T-helper 1 cell (primary cell): Measurements from ENCODE around the gene NCEH1.
"Not testable (repeated sequence)": the region's sequence is repeated elsewhere in the genome, so short reads cannot be mapped to it uniquely, and the experiment has no call there.

Experiments used
- DNase-seq, 5 donors: peaks; one replicate each; pipeline ENCODE4 v3.0.0-alpha.2; 2012 to 2020

The NCEH1 gene

DNA sequence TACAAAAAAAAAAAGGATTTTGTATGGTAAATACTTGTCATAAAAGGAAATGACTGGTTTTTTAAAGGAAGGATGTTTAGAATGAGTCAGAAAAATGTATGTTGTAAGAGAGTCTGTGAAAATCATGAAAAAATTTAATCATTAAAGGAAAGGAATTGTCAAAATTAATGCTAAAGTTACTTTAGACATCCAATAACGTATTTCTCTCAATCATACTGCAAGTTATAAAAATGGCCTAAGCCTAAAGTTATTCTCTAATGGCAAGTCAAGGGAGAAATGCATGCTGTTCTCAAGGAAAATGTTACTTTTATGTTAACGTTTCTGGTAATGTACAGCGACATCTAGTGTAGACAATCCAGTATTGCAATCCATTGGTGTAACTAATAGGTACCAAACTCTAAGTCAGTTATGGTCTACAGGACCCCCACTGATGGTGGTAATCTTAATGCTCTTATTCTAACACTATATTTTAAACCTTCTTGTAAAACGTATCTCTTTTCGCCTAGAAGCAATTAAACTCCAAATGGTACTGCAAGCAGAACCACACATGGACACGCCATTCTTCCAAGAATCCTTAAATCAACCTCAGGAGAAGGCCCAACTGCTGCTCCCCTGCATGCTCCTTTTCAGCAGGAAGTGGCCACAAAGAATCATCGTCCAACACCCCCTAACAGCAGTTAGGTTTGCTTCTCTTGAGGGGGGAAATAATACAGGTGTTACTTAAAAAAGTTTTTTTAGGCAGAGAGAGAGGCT, 35.2 kb downstream of the NCEH1 start:
- peak in 1 of 5 donors; percentile 49 for DNase-seq

DNA sequence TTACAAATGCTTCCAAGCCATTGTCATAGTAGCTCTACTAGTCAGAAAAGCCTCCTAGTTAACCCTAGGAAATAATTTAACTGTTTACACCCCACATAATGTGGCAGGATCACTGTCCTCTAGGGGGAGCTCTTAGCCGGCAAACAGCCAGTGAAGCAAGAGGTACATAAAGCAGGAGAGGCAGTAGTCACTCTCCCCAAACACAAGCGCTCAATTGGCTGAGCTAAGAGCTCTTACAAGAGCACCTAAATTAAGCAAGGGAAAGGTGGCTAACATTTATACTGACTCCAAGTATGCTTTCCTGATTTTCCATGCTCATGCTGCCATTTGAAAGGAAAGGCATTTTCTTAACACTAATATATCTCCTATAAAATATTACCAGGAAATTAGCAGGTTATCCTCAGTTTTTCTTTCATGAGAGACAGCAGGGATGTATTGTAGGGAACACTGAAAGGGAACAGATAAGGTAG, 37.6 kb downstream of the NCEH1 start:
- peak in 4 of 5 donors; percentile 10 to 71 (median 24) for DNase-seq

DNA sequence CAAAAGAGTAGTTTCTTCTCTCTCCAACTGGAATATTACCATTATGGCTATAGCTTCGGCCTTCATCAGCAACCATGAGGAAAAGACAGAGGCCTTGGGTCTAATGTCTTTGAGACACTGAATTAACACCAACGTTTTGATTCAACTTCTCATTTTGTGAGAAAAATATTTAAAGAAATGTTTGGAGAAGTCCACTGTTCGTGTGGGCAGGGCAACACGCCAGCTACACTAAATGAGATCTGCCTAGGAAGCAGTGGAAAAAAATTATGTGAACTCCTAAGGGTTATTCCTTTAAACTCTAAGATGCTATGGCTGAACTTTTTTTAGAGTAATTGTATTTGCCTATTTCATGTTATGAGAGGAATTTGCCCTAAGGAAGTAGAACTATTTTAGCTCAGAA, 41.8 kb downstream of the NCEH1 start:
- no peak for DNase-seq

DNA sequence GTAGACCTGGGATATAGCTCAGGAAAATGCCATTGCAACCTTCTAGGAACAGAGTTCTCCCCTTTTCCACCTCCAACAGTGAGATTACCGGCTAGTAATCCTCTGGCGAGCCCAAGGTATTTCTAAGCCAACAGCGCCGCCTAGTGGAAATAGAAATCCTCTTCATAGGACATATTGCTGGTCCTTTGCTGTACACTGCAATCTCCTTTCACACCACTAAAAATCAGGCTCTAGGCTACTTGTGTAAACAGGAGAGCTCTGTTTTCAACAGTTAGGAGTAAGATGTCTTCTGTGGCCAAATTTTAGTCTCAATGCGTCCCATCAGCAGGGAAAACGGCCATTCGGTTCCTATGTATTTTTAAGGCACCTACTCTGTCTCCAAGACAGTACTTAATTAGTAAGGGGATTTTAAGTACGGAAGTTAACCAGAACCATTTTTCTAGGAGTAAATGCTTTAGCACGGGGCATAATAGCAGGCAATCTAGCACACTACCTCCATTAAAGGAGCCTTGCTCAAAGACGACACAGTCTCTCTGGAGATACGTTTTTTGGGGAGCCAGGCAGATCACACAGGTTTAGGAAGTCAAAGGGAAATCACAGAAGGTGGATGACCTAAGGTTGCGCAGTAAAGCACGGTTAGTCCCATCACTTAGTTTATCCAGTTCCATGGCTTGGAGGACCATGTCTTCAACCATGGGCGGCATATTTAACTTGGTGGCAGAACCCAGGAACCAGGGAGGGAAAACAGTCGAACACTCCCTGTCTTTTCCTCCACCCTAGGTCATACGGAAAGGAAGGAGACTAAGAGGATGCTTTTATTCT, 43.8 kb downstream of the NCEH1 start:
- peak; percentile 48 to 82 (median 71) for DNase-seq

DNA sequence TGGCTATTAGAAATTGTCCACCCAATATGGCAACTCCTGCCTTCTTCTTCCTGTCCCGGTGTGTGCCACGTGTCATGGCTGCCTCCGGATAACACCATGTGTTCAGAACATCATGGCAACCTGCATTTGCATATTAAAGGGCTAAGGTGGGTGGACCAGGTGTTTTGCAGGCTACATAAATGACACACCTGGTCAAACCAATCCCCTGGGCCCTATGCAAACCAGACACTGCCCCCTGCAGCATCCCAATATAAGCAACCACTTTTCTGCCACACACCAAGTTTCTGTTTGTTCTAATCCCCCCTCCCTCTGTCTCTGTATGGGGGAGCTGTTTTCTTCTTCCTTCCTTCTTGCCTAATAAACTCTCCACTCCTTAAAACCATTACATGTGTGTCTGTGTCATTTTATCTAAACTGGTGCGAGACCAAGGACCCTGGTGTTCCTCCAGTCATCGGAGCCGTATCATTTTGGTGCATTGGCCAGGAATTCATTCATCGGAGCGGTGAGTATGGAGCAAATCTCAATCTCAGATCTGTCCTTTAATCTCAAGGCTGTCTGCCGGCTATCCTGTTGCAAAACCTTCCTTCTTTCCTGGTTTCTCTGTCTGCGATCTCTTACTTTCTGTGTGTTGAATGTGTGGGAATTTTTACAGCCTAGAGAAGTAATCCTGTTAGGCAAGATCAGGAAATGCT, 44.5 kb downstream of the NCEH1 start:
- no peak for DNase-seq

DNA sequence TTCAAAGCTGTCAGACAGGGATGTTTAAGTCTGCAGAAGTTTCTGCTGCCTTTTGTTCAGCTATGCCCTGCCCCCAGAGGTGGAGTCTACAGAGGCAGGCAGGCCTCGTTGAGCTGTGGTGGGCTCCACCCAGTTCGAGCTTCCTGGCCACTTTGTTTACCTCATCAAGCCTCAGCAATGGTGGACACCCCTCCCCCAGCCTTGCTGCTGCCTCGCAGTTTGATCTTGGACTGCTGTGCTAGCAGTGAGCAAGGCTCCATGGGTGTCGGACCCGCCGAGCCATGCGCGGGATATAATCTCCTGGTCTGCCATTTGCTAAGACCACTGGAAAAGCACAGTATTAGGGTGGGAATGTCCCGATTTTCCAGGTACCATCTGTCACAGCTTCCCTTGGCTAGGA, 45.4 kb downstream of the NCEH1 start:
- DNase-seq, result not testable (repeated sequence)

DNA sequence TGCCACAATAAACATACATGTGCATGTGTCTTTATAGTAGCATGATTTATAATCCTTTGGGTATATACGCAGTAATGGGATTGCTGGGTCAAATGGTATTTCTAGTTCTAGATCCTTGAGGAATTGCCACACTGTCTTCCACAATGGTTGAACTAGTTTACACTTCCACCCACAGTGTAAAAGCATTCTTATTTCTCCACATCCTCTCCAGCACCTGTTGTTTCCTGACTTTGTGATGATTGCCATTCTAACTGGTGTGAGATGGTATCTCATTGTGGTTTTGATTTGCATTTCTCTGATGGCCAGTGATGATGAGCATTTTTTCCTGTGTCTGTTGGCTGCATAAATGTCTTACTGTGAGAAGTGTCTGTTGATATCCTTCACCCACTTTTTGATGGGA, 50.4 kb downstream of the NCEH1 start:
- DNase-seq, result not testable (repeated sequence)

DNA sequence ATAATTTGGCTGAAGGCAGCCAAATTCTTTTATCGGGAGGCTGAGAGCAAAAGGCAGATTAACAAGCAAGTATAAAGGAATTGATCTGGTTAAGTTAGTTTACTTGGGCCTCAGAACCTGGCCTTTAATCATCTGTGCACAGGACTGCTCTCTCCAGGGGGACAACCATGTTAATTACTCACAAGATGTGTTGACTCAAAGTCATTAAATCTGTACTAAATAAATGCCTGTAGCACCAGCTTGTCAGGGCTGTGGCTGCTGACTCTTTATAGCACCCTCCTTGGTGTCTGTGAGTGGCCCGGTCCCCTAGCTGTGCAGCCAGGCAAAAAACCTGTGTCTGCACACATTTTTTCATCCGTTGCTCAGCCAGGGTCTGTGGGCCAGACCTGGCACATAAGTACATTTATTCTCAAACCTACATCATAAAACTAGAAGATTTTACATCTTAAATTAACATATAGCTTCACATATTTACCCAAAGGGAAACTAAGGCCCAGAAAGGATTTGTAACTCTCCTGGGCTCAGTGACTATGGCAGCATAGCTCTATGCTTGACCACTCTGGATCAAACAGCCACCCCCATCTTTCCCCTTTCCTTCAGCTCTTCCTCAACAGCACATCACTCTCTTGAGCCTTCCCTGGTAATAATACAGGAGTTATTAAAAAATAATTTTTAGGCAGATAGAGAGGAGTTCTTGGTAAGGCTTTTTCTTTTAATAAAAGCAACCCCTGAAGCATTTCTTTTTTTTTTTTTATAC, 51.4 kb downstream of the NCEH1 start:
- DNase-seq, result no peak

DNA sequence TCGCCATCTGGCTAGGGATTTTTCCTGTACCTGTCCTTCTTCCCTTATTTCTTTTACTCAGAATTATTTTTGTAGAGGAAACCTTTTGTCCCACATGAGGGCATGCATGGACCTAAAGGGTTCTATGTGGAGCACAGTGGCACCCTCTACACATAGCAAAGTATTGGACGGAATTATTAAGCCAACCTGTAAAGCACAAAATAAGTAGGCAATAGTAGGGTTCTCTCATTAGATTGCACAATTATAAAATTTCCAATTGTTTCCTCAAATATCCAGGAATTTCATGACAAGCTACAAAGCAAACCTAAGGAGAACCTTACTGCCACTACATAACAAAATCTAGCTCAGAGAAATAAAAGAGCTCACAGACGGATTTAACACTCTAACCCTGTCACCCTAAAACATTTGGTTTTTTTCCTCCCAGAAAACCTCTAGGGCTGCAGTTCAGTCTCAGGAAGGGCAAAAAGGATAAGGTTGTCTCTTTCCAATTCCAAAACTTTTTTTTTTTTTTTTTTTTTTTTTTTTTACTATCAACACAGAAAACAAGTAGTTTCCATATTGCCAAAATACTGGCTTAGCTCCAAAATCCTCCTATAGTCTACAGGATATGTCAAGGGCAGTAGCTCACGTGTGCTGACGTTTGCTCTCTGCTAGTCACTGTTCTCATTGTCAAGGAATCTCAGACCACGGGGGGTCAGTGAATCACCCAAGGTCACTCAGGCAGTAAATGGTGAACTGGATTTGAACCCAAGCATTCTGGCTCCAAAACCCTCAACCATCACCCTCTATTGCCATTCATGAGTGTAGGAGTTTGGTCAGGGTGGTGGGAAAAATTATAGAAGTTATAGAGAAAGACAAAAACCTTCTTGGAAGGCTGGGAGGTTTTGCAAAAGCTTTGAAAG, 52.3 kb downstream of the NCEH1 start:
- no peak for DNase-seq

DNA sequence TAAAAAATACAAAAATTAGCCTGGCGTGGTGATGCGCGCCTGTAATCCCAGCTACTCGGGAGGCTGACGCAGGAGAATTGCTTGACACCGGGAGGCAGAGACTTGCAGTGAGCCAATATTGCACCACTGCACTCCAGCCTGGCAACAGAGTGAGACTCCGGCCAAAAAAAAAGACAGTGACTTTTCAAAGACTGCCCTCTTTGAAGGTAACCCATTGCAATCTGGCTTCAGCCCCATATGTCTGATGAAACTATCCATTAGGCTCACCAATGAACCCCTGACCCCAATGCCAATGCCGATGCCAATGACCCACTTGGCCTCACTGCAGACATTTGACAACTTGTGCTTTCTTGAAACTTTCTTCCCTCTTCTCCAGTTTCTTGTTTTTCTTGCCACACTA, 54.3 kb downstream of the NCEH1 start:
- no peak for DNase-seq

DNA sequence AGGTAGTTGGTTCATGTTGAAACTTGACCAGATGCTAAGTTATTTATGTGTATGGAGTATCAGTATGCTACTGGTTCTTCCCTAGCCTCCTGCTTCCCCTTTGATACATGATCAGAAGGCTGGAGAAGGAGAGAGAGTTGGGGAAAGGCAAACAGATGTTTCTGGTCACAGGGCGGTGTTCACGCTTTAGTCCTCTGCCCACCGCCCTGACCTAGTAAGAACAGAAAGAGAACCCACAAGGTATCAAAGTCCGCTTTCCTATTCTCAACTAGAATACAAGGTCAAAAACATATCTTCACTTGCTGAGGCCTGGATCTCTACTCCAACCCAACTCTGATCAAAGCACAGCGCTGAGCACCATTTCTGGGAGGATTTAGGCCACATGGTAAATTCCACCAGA, 55.5 kb downstream of the NCEH1 start:
- DNase-seq, result no peak

DNA sequence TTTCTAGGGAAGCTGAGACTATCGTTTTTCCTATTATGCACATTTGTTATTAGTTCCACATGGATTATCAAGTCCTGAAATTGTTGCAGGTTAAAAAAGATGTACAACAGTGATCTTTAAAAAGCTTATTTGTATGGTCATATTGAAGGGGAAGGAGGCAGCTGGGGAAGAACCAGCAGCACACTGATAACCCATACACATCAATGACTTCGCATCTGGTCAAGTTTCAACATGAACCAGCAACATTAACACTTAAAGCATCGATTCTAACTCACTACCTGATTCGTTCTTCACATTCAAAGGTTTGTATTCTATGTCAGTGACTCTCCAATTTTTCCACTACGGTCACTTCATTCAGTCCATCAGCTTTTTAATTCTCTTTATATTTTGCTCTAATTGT, 56.4 kb downstream of the NCEH1 start:
- DNase-seq, result no peak

DNA sequence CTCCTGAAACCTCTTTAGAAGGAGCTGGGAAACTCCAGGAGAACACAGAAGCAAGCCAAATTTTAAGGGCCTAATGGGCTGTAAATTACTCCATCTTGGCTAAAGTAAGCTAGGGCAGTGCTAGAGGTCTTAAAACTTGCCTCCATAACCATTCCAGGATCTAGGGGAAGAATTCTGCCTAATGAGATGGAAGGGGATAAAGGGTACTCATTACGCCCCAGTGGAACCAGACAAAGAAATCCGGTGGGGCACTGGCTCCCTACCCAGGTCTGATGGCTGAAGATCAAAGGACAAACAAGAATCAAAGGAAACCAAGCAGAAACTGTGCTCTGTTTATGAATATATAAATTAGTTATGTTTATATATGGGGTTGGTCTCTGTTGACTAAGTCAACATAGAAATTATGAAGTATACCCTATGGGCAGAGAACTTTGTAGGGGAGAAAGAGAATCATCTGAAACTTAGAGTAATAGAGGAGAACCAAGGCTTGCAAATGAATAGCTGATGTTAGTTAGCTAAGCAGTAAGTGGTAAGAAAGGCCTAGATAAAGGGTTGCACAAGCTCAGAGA, 57.8 kb downstream of the NCEH1 start:
- DNase-seq, result no peak

DNA sequence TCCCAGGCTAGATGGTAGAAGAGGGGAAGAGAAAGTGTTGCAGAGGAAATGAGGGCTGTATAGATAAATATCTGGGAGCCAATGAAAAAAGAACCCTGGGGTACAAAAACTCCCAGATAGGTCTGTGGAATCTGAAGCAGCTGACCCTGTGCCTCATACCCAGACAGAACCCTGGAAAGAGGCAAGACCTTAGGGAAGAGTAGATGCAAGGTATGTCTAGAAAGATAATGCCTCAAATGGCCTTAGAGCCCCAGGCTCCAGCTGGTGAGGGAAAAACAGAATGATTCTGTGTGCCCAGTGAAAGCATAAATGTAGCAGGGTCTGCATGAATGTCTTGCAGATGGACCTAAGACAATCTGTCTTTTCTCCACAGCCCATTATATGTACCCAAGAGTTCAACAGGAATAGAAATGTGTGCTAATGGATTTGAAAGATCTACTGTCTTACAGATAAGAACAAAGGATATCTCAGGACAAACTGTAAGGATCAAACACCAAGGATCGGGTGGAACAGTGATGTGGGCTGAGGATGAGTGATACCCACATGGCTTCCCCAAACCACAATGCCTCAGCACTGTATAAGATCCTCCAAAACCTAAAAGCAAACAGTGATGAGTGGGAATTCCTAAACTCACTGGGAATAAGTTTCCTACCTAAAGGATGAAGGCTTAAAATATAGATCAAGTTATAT, 58.8 kb downstream of the NCEH1 start:
- DNase-seq, result no peak

DNA sequence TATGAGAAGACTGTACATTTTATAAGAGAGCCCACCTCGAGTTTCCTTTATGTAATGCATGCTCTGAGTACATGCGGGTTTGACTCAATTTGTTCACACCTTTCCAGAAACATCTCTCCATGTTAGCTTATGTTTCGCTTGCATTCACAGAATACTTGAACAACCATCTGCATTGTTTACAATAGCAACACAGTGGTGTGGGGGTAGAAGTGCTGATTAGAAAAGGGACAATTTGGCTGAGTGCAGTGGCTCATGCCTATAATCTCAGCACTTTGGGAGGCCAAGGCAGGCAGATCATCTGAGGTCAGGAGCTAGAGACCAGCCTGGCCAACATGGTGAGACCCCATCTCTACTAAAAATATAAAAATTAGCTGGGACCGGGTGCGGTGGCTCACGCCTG, 60.9 kb downstream of the NCEH1 start:
- no peak for DNase-seq

DNA sequence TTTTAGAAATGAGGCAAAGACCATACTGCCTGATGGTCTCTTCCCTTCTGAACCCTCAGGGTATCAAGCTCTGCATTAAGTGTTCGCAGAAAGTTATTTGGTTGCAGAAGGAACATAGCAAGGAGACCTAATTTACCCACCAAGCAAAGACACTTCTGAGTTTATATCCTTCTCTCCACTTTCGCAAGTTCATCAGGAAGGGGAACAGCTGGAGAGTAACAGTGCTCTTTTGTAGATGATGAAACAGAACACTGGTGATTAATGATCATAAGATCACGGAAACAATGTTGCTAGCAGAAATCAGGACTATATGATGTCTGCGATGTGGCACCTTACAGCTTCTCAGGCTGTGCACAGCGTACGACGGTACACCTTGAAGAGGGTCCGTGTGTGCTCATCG, 62.1 kb downstream of the NCEH1 start:
- DNase-seq, result no peak

DNA sequence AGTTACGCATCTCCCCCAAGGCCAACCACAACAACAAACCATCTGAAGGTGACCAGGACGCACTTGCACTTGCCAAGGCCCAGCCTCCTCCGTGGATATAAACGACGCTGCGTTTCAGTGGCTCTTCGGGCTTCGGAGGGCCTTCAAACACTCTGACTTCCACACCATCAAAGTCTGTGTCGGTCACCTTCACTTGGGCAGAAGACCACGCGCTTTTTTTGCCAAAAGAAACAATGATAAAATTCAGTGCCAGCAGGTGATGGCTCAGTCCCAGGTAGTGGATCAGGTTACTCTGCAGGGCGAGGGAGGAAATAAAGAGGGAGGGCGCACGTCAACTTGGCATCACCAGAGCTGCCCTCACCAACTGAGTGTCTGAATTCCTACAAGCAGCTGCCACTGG, 63.0 kb downstream of the NCEH1 start:
- no peak for DNase-seq

DNA sequence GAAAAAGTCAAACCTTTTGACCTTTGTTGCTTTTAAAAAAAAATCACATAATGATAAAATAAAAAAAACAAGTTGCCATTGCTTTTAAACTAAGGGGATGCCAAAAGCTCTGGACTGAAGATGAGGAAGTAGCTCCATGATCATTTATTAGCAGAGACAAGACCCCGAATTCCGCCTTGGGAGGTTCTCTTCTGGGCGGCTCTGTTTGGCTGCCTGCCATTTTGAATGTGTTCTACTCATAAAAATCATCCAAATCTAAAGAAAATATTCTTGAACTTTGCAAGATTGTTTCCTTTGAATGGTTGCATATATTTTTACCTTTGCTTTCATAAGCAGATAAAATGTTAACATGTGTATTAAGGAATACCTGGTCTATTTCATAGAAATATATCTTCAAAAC, 63.8 kb downstream of the NCEH1 start:
- DNase-seq, result no peak

DNA sequence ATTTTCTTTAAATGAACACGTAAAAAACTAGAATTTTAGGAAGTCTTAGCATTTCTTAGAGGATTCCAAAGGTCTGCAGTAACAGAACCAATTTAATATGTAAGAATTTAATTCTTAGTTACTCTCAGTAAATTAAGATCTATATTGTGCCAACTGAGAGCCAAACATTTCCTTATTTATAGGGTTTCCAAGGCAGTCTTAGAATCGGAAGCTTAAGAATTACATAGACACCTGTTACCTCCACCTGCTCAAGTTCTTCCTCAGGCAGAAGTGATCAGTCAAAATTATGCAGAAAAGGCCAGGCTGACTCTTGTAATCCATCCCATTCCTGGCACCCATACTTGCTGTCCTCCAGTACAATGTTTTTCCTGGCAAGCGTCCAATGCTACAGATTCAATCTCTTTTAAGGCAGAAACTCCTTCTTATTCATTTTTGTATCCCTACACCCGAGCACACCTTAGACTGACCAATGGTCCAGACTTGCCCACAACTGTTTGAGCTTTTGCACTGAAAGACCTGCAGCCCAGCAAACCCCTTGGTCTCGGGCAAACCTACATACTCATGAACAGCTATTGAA, 64.3 kb downstream of the NCEH1 start:
- DNase-seq, result no peak

DNA sequence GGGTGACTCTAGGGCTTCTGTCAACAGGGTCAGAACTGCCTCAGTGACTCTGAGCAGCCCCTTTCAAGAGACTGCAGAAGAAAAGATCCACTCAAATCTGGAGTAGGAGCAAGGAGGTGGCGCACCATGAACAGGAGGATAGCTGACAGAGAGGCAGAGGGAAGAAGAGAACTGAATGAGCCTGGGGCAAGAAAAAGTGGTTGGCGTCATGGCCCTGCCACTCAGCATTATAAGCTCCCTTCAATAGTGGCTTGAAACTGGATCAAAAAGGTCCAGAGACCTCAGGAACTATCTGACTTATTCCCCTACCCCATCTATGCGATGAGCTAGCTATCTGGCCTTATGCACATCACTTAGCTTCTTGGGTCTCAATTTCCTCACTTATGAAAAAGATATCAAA, 66.6 kb downstream of the NCEH1 start:
- DNase-seq, result no peak
